Measurements from ENCODE around the gene WDFY4. TPM values are rescaled to one million over a fixed set of nuclear protein-coding genes. Genes with fewer than 3 reads are reported as not detected.

WDFY4 gene
- total RNA-seq, 2 donors from 2014 or later, result 0.70 to 2.0 TPM

DNA sequence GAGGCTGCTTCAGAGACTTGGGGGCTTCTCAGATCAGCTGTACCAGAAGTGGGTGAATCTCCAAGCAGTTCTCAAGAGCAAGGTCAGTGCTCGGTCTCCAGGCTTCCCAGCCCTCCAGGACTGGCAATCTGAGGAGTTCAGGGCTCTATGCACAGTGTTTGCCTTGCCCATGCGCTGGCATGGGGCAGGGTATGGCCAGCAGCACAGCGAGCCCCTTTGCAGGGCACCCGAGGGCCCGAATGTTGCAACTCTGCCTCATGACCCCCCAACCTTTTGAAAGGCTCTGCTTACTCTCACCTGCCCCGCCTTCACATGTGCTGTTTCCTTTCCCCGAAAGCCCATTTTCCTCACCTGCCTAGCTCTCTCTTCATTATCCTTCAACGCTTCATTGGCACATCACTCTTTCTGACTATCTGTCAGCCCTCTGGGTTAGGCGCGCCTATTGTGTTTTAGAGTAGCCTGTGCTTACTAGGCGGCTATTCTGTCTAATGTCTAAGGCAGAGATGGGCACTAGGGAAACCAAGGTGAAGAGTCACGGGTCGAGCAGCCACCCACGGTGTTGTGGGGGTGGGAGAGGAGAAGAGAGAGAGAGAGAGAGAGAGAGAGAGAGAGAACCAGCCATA lies 83.6 kb downstream of the WDFY4 start:
- Histone ChIP-seq H3K27me3 (no peaks in the 10 kb centered on the region), H3K36me3 (no peaks in the 10 kb centered on the region), H3K4me3 (no peak overlapping the region), H3K27ac (no peak overlapping the region), H3K9me3 (no peaks in the 10 kb centered on the region), H3K4me1 (no peaks in the 10 kb centered on the region)
- no peak for DNase-seq (ENCODE audit: low spot score)
- TF ChIP-seq, protein P1, sequence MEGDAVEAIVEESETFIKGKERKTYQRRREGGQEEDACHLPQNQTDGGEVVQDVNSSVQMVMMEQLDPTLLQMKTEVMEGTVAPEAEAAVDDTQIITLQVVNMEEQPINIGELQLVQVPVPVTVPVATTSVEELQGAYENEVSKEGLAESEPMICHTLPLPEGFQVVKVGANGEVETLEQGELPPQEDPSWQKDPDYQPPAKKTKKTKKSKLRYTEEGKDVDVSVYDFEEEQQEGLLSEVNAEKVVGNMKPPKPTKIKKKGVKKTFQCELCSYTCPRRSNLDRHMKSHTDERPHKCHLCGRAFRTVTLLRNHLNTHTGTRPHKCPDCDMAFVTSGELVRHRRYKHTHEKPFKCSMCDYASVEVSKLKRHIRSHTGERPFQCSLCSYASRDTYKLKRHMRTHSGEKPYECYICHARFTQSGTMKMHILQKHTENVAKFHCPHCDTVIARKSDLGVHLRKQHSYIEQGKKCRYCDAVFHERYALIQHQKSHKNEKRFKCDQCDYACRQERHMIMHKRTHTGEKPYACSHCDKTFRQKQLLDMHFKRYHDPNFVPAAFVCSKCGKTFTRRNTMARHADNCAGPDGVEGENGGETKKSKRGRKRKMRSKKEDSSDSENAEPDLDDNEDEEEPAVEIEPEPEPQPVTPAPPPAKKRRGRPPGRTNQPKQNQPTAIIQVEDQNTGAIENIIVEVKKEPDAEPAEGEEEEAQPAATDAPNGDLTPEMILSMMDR (IDR thresholded peaks at IDR 0.05), result no peak

DNA sequence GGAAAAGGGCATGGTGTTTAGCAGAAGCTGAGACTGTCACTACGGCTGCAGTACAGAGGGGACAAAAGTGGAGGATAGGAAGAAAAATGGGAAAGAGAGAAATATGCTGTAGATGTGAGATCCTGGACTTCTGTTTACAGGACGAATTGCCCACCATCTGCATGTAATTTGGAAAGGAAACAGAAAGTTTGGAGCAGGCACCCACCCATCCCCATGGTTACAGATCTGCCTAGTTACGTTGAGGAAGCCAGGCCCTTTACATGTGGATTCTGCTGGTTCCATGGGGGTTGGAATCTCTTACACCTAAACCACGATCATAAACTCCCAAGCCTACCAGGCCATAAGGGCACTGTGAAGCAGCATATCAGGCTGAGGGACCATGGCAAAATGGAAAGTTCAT lies 84.3 kb downstream of the WDFY4 start:
- TF ChIP-seq, protein P1 (IDR thresholded peaks at IDR 0.05), result no peak
- peak; percentile 34 for DNase-seq (ENCODE audit: low spot score)
- Histone ChIP-seq H3K4me3 (no peak overlapping the region), H3K27ac (no peak overlapping the region), H3K4me1 (no peaks in the 10 kb centered on the region), H3K27me3 (no peaks in the 10 kb centered on the region), H3K9me3 (no peaks in the 10 kb centered on the region), H3K36me3 (no peaks in the 10 kb centered on the region)

DNA sequence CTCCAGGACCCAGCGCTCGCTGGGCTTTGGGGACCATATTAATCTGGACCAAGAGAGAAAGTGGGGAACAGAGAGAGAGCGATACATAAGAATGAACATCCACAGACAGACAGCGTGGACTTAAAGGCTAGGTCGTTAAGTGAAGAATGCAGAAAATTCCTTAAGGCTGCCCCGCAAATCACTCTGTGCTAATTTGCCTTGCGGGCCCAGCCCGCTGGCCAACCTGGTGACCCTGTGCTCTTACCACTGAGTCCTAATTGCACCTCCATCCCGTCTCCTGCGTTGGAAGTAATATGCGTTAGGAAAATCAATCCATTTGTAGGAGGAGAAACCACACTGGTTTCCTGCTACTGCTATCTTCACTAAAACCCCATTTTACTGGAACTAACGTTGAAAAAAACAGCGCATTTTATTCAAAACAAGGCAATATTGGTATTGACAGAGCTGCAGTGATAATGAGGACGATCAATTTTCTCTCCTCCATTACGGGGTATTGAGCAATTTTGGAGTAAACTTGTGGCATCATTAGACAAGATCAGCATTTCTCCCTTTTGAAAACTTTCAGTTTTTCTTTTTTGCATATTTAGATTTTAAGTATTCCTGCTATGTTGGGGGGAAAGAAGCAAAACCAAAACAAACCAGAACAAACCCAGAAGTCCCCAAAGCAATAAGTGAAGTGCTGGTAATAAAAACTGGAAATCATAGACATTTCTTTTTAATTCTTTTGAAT lies 85.2 kb downstream of the WDFY4 start:
- Histone ChIP-seq H3K9me3 (no peaks in the 10 kb centered on the region), H3K27ac (no peak overlapping the region), H3K36me3 (no peaks in the 10 kb centered on the region), H3K4me1 (no peaks in the 10 kb centered on the region), H3K27me3 (no peaks in the 10 kb centered on the region), H3K4me3 (no peak overlapping the region)
- DNase-seq (ENCODE audit: low spot score), result no peak
- TF ChIP-seq, protein P1 (IDR thresholded peaks at IDR 0.05), result no peak

DNA sequence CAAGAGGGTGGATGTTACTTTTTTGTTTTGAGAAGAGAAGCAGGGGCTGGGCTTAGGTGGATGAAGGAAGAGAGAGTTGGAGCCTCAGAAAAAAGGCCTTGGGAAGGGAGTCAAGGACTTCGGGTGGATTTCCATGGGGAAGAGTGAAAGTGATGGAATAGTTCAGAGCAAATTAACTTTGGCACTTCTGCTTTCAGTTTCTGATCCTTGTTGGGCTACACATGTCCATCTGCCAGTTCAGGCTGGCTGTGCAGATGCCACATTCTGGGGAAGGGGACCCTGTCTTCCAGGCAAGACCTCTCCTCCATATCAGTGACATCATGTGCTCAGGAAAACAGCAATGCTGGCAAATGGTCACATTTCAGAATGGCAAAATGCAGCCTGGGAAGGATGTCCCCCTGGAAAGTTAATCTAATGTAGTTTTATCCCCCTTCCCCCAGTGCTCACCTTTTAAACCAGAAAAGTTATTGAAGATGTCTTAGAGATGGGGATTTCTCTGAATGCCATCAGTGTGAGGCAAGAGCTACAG lies 86.0 kb downstream of the WDFY4 start:
- H3K4me3 ChIP-seq, result no peak overlapping the region
- no peak for DNase-seq (ENCODE audit: low spot score)
- H3K27me3 ChIP-seq, result no peaks in the 10 kb centered on the region
- H3K36me3 ChIP-seq, result no peaks in the 10 kb centered on the region
- H3K9me3 ChIP-seq, result no peaks in the 10 kb centered on the region
- H3K27ac ChIP-seq, result no peak overlapping the region
- H3K4me1 ChIP-seq, result no peaks in the 10 kb centered on the region
- TF ChIP-seq, protein P1 (IDR thresholded peaks at IDR 0.05), result no peak

DNA sequence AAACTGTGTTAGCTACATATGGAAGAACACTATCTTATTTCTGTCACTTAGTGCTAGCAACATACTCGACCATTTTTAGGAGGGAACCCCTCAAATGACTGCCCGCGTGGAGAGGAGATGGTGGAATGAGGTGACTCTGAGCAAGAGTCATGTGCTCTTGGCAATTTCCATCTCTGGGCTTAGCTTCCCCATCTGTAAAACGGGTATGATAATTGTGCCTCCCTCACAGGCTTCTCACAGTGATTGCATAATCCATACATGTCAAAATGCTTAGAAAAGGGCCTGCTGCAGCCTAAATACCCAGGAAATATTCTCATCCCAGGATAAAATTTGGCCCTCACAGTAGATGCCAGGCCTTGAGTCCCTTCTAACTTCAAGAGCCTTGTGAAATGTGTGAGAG lies 86.6 kb downstream of the WDFY4 start:
- peak; percentile 1 for DNase-seq (ENCODE audit: low spot score)
- no peaks in the 10 kb centered on the region for H3K36me3 ChIP-seq
- H3K4me1 ChIP-seq, result no peaks in the 10 kb centered on the region
- TF ChIP-seq, protein P1 (IDR thresholded peaks at IDR 0.05), result no peak
- H3K4me3 ChIP-seq, result no peak overlapping the region
- no peaks in the 10 kb centered on the region for H3K9me3 ChIP-seq
- H3K27ac ChIP-seq, result no peak overlapping the region
- H3K27me3 ChIP-seq, result no peaks in the 10 kb centered on the region
